ENCODE data around the gene NELL1.

NELL1 gene

DNA sequence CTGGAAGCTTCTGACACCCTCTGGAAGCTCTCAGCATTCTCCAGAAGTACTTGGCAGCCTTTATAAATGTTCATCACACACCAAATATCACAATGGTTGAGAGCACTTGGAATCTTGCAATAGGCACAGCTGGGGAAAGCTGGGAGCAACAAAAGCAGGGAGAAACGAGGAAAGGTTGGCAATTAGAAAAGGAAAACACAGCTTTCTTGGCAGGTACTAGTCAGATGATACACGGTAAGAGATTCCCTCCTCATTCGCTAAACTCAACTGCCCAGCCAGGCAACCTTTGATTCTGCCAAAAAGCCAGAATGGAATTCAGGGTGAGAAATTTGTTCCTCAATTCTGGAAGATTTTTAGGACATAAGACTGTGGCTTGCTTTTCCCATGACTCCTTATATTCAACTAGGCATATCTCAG lies 946.6 kb downstream of the NELL1 start:
- DNase-seq (ENCODE audit: extremely low spot score) = no peak
- POLR2A ChIA-PET = no interaction called here
- TF ChIP-seq SP1 (IDR thresholded peaks at IDR 0.05) (no peak), LEF1 (IDR thresholded peaks at IDR 0.05; ENCODE audit: borderline replicate concordance) (no peak)

GRCh38 chr11:21622566-21622965 lies 953.2 kb downstream of the NELL1 start:
- POLR2A ChIA-PET = no interaction called here
- CTCF ChIA-PET = no interaction called here

More for the DNA sequence above, 946.6 kb downstream of the NELL1 start:
- CTCF ChIA-PET = no interaction called here

GRCh38 chr11:21622995-21623394 lies 953.6 kb downstream of the NELL1 start:
- no peak for DNase-seq (ENCODE audit: extremely low spot score)
- CTCF ChIA-PET = no interaction called here
- POLR2A ChIA-PET = no interaction called here
- TF ChIP-seq, protein P1, sequence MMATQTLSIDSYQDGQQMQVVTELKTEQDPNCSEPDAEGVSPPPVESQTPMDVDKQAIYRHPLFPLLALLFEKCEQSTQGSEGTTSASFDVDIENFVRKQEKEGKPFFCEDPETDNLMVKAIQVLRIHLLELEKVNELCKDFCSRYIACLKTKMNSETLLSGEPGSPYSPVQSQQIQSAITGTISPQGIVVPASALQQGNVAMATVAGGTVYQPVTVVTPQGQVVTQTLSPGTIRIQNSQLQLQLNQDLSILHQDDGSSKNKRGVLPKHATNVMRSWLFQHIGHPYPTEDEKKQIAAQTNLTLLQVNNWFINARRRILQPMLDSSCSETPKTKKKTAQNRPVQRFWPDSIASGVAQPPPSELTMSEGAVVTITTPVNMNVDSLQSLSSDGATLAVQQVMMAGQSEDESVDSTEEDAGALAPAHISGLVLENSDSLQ (IDR thresholded peaks at IDR 0.05) = no peak
- TF ChIP-seq SP1 (IDR thresholded peaks at IDR 0.05) (no peak), ZNF384 (IDR thresholded peaks at IDR 0.05) (no peak), FOXK2 (IDR thresholded peaks at IDR 0.05) (no peak), LEF1 (IDR thresholded peaks at IDR 0.05; ENCODE audit: borderline replicate concordance) (no peak)

More at GRCh38 chr11:21622566-21622965, 953.2 kb downstream of the NELL1 start:
- DNase-seq (ENCODE audit: extremely low spot score) = no peak
- no peak for TF ChIP-seq SP1 (IDR thresholded peaks at IDR 0.05)
- no peak for TF ChIP-seq L3MBTL2 (conservative IDR thresholded peaks at IDR 0.05)
- TF ChIP-seq CTBP1 (IDR thresholded peaks at IDR 0.05; ENCODE audit: borderline replicate concordance) = no peak
- TF ChIP-seq, protein P1 (IDR thresholded peaks at IDR 0.05) = no peak
- TF ChIP-seq ELF4 (IDR thresholded peaks at IDR 0.05) = no peak
- TF ChIP-seq FOXM1 (IDR thresholded peaks at IDR 0.05; ENCODE audit: borderline replicate concordance) = no peak
- TF ChIP-seq BHLHE40 (IDR thresholded peaks at IDR 0.05; ENCODE audit: borderline replicate concordance) = no peak
- no peak for TF ChIP-seq NFRKB (IDR thresholded peaks at IDR 0.05)
- TF ChIP-seq SUZ12 (IDR thresholded peaks at IDR 0.05) = no peak
- no peak for TF ChIP-seq LEF1 (IDR thresholded peaks at IDR 0.05; ENCODE audit: borderline replicate concordance)
- TF ChIP-seq ARNT (IDR thresholded peaks at IDR 0.05) = no peak
- TF ChIP-seq HDGF (IDR thresholded peaks at IDR 0.05; ENCODE audit: borderline replicate concordance) = no peak
- TF ChIP-seq FOXA1 (IDR thresholded peaks at IDR 0.05) = no peak
- TF ChIP-seq TARDBP (IDR thresholded peaks at IDR 0.05) = no peak
- no peak for TF ChIP-seq ZNF384 (IDR thresholded peaks at IDR 0.05)

Measured in HEK293T (cell line).